HG03432 (cell line): ENCODE results near the gene IPMK.
"Not testable (repeated sequence)": the region's sequence is repeated elsewhere in the genome, so short reads cannot be mapped to it uniquely, and the experiment has no call there.

Experiments
- ATAC-seq: cut with Tn5 transposase; IDR thresholded peaks from one replicate; pipeline ENCODE4 v1.9.1; 2021; ENCODE audit warnings: mild to moderate bottlenecking, moderate library complexity; ENCODE audit not compliant: unreplicated experiment

Gene IPMK

GRCh38 chr10:58268454-58268945 is 806 bp upstream of the IPMK start:
- ATAC-seq, result peak; percentile 0

GRCh38 chr10:58266826-58267712 is 625 bp downstream of the IPMK start:
- ATAC-seq, result peak; percentile 4

GRCh38 chr10:58266003-58266825 is 1.5 kb downstream of the IPMK start:
- ATAC-seq, result peak; percentile 11

GRCh38 chr10:58265249-58265648 is 2.4 kb downstream of the IPMK start:
- ATAC-seq, result no peak

GRCh38 chr10:58264780-58265179 is 2.9 kb downstream of the IPMK start:
- ATAC-seq, result no peak

- no peak for ATAC-seq
Observed at GRCh38 chr10:58262766-58263165, 4.9 kb downstream of the IPMK start.

- no peak for ATAC-seq
Observed at GRCh38 chr10:58260334-58260733, 7.4 kb downstream of the IPMK start.

GRCh38 chr10:58258977-58259692 is 8.6 kb downstream of the IPMK start:
- no peak for ATAC-seq

GRCh38 chr10:58256013-58256780 is 11.5 kb downstream of the IPMK start:
- ATAC-seq, result not testable (repeated sequence)

- ATAC-seq, result no peak
Observed at GRCh38 chr10:58254644-58255043, 13.1 kb downstream of the IPMK start.

- no peak for ATAC-seq
Observed at GRCh38 chr10:58253184-58253583, 14.5 kb downstream of the IPMK start.

GRCh38 chr10:58244666-58245065 is 23.0 kb downstream of the IPMK start:
- not testable (repeated sequence) for ATAC-seq

- not testable (repeated sequence) for ATAC-seq
Observed at GRCh38 chr10:58244242-58244641, 23.5 kb downstream of the IPMK start.

- not testable (repeated sequence) for ATAC-seq
Observed at GRCh38 chr10:58243801-58244200, 23.9 kb downstream of the IPMK start.

- ATAC-seq, result no peak
Observed at GRCh38 chr10:58243269-58243668, 24.4 kb downstream of the IPMK start.

GRCh38 chr10:58241346-58241745 is 26.3 kb downstream of the IPMK start:
- no peak for ATAC-seq

- no peak for ATAC-seq
Observed at GRCh38 chr10:58240531-58240930, 27.2 kb downstream of the IPMK start.

GRCh38 chr10:58239561-58240169 is 28.0 kb downstream of the IPMK start:
- no peak for ATAC-seq

GRCh38 chr10:58237014-58237834 is 30.5 kb downstream of the IPMK start:
- ATAC-seq, result no peak
